HL-60/S4 treated with phorbol 12-myristate 13-acetate at 8.2 ng/mL for 4 days and 3 days (cell line): Measurements from ENCODE around the gene SYT1.
"Not testable (repeated sequence)": the region's sequence is repeated elsewhere in the genome, so short reads cannot be mapped to it uniquely, and the experiment has no call there.

Experiments used
- in situ Hi-C: fragments of 300-500 bp; cut with MboI; formaldehyde crosslinking; loops from 2 replicates; pipeline ENCODE4 v1.15.0; 2022; ENCODE audit warnings: low sequenced_read_pairs

Gene SYT1

GRCh38 chr12:78966062-78966461, 101.5 kb downstream of the SYT1 start:
- in situ Hi-C loops = no loop called here

GRCh38 chr12:78966926-78967325, 102.4 kb downstream of the SYT1 start:
- in situ Hi-C loops = no loop called here

GRCh38 chr12:78968226-78968625, 103.7 kb downstream of the SYT1 start:
- in situ Hi-C loops = no loop called here

DNA sequence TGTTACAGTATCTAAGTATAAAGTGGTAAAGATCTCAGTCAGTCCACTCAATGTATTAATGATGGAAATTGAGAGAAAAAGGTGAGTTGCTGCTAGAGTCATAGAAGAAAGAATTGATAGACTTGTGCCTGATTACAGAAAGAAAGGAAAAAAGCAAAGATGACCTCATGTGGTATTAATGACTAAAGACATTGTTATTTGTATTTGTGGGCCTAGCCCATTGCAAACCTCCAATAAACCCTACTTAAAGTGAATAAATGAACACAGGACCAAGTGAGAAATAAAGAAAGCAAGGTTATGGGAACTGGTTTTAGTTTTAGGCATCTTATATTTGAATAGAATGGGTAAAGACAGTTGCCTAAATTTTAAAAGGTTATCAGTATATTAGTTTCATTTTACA, 105.5 kb downstream of the SYT1 start:
- in situ Hi-C loops = no loop called here

DNA sequence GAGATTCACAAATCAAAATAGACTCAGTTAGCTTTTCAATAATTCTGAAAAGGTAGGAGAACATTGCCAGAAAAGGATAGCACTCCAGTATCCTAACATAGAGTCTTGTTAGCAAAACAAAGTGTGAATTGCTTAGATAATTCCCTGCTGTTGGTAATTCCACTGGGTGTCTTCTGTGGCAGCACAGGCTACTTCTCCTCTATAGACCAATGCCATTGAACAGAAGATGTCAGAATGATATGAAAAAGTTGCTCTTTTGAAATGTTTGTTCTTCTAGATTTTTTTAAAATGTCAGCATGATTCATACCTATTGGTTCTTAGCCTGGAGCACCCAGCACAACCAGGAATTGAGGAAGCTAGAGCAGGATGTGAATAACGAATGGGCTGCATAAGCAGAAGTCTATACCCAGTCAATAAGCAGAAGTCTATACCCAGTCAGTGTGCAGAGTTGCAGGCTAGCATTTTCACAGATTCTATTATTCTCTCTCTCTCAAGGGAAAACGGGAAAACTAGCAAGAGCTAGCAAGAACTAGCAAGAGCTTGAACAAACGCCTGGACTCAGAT, 112.8 kb downstream of the SYT1 start:
- in situ Hi-C loops = no loop called here

DNA sequence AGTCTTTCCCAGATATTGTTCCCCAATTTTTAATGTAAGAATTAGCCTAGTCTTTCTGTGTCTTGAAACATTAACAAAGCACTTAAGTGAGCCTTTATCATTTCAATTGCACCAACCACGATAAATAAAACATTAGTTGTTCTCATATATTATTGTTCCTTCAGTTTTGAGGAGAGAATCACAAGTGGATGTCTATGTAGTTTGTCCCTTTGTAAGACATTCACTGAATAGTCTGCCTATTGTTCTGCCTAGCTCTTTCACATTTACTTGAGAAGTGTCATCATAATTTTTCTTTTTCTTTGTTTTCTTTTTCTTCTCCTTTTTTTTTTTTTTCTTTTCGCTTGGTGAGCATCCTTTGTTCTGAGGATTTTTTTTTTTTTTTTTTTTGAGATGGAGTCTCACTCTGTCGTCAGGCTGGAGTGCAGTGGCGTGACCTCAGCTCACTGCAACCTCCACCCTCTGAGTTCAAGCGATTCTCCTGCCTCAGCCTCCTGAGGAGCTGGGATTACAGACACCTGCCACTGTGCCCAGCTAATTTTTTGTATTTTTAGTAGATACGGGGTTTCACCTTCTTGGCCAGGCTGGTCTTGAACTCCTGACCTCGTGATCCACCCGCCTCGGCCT, 129.7 kb downstream of the SYT1 start:
- in situ Hi-C loops = no loop called here

DNA sequence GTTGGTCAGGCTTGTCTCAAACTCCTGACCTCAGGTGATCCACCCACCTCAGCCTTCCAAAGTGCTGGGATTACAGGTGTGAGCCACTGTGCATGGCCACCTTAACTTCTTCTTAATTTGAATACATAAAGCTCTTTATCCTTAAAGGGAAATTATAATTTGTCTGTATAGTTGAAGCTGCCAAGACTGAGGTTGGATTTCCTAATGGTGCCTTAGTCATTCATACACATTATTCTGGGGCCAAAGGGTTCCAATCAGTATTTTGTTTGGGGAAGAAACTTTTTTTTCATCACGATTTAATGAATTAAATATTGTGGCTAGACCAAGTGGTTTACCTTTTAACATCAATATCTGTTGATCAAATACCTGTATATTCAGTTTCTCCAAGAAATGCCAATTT, 135.9 kb downstream of the SYT1 start:
- in situ Hi-C loops = no loop called here

DNA sequence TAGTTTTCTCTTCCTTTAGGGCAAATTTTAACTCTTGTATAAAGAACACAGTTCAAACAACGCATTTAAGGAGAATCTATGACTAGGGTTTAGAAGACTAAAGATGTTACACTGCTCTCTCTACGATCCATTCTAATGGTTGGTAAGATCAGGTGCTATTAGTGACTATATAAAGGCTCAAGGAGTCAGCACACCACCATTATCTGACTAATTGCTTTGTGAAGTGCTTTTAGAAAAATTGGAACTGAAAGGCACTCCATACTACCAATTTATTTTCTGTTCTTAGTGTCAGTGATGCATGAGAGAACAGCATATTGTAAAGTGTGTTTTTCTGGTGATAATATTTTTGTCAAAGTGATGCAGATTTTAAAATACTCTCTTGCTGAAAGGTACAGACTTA, 136.8 kb downstream of the SYT1 start:
- in situ Hi-C loops = no loop called here

- in situ Hi-C loops = no loop called here
These were observed 141.7 kb downstream of the SYT1 start for GRCh38 chr12:79006306-79006705.

DNA sequence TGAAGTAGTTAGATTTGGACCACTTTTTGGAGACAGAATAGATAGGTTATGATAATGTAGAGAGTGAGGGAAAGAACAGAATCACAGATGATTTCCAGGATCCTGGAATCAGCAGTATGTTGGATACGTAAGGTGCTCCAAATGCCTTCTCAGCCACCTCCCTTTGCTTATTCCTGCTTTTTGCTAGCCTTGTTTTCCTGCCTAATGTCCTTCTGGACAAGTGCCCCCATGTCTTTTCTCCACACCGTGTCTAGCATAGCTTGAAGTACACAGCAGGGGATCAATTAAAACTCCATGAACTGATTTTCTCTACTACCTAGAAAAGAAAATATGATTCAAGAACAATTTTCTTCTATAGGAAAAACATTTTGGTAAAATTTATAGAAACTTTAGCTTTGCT, 144.0 kb downstream of the SYT1 start:
- in situ Hi-C loops = no loop called here

DNA sequence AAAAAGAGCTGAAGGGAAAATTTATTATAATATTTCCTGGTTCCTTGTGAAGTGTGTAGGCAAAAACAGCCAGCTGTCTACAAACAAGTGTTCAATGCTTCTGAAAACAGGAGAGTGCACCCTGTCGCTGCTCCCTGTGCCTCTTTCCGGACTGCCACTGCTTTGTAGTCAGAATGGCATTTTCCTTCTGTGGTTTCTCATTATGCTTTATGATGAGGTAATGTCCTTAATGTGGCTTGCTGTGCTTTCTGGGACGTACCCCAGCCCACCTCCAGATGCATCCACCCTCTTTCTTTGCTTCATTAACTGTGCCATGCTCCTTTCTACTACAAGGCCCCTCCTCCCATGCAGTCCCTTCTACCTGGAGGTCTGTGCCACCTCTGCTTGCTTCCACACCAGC, 148.1 kb downstream of the SYT1 start:
- in situ Hi-C loops = no loop called here

- in situ Hi-C loops = no loop called here
These were observed 151.6 kb downstream of the SYT1 start for GRCh38 chr12:79016181-79016580.

DNA sequence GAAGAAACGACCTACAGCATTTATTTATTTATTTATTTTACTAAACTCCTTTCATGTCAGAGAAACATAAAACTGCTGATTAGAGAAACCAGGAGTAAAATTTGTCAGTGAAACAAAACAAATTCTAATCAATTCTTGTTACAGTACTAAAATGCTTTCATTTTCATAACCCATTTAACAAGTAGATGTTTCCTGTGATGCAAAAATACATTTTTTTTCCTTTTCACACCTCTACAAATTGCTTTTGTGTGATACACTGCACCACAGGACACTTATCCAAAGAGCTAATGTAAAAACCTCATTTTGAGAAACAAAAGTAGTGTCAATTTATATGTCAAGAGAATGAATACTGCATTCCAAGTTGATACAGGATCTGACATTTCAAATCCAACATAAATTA, 155.1 kb downstream of the SYT1 start:
- in situ Hi-C loops = no loop called here

GRCh38 chr12:79020106-79020505, 155.5 kb downstream of the SYT1 start:
- in situ Hi-C loops = no loop called here

DNA sequence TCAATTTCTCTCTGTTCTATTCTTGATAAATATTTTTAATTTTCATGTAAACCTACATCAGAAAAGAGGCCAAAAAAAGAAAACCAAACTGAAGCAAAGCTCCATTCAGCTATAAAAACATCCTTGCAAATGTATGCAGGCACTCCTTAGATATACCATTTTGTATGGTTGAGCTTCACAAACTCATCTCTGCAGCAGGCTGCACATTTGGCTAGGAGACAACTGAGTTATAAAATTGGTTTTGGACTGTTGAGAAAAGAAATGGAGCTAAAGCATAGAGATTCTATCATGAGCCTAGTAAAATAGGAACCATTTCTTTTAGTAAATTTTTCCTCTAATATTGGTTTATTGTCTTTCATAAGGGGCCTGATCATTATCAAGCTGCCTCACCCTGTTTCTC, 156.4 kb downstream of the SYT1 start:
- in situ Hi-C loops = no loop called here

GRCh38 chr12:79023261-79023660, 158.7 kb downstream of the SYT1 start:
- in situ Hi-C loops = no loop called here

- in situ Hi-C loops = no loop called here
These were observed 159.2 kb downstream of the SYT1 start for GRCh38 chr12:79023784-79024183.

- in situ Hi-C loops = no loop called here
These were observed 169.2 kb downstream of the SYT1 start for GRCh38 chr12:79033788-79034187.

GRCh38 chr12:79044748-79045147, 180.2 kb downstream of the SYT1 start:
- in situ Hi-C loops = not testable (repeated sequence)

- in situ Hi-C loops = not testable (repeated sequence)
These were observed 180.7 kb downstream of the SYT1 start for GRCh38 chr12:79045149-79045703.

DNA sequence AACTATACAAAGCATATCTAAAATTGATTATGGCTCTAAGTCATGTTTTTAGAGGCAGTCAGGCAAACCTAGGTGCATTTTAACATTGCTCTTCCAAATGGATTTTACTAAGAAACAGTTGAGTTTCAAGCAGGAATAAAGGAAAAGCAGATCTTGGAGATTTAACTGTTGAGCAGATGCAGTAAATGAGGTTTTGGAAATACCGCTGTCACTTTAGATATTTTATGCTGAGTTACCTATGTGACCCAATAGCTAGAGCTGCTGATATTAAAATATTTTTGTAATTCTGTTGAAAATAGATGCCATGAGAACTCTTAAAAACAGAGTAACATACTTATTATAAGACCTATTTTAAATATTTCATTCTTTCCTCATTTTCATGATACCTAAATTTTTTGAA, 181.4 kb downstream of the SYT1 start:
- in situ Hi-C loops = no loop called here

DNA sequence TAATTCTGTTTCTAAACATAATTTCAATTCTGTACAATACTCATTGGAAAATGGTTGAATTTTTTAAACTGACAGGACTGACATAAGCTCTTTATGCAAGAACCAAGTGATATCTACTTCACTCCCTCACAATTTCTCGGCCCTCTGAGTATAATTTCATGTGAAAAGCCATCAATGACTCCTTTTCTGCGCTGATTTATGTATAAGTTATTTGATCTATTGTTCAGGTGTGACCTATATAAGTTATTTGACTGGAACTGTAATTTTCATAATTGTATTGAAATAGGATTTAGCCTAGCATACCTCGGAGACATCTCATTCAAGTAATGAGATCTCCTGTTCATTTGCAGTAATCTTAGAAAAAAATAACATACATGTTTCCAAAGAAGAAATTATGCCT, 184.4 kb downstream of the SYT1 start:
- in situ Hi-C loops = no loop called here

DNA sequence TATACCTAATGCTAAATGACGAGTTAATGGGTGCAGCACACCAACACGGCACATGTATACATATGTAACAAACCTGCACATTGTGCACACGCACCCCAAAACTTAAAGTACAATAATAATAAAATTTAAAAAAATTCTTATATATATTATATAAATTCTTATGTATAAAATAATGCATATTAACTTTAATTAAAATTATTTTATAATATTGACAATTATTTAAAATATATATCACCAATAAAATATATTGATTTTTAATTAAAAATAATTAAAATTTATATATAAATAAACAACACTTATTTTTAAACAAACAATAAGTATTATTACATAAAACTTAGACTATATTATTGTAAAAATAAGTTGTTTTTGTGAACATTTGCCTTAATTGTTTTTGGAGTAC, 188.8 kb downstream of the SYT1 start:
- in situ Hi-C loops = no loop called here
